Measurements from ENCODE around the gene SMCO3. TPM values are rescaled to one million over a fixed set of nuclear protein-coding genes. Genes with fewer than 3 reads are reported as not detected.
A peak's percentile ranks its signal among the peaks of the same experiment; 100 is the strongest.

Gene SMCO3
- total and polyA plus RNA-seq, 2 of the 13 experiments (the other 11 are each of a cell fraction or from before 2014, with no cell fraction given): 0.29 to 0.42 TPM

GRCh38 chr12:14769969-14770495 is 44.0 kb downstream of the SMCO3 start (continued):
- TF ChIP-seq SOX13 (IDR thresholded peaks at IDR 0.05): no peak
- TF ChIP-seq SOX13 (CRISPR knock-in tag; conservative IDR thresholded peaks at IDR 0.05 in 1 of 2, IDR thresholded peaks at IDR 0.05 in 1 of 2): peak in 1 of 2 experiments; percentile 3; a peak in 1 of 4 replicates
- TF ChIP-seq TRIM22 (IDR thresholded peaks at IDR 0.05): no peak
- TF ChIP-seq SNAPC2 (CRISPR knock-in tag; IDR thresholded peaks at IDR 0.05): no peak; the same call in none of the 2 replicates
- no peak for TF ChIP-seq HNRNPUL1 (IDR thresholded peaks at IDR 0.05; ENCODE audit: low read depth, low read length)
- TF ChIP-seq ZSCAN20 (CRISPR knock-in tag; IDR thresholded peaks at IDR 0.05; ENCODE audit: borderline replicate concordance): 0 out of 2 replicates have a peak, but pooled peaks have one; percentile 14
- no peak; the same call in 1 of the 2 replicates for TF ChIP-seq ZNF138 (CRISPR knock-in tag; IDR thresholded peaks at IDR 0.05; ENCODE audit: low read depth)
- peak; percentile 74; the same call in 1 of the 2 replicates for TF ChIP-seq TFAP4 (IDR thresholded peaks at IDR 0.05; ENCODE audit: borderline replicate concordance, low read depth)
- peak; percentile 37; the same call in 1 of the 2 replicates for TF ChIP-seq WIZ (CRISPR knock-in tag; IDR thresholded peaks at IDR 0.05)
- no peak for TF ChIP-seq PLRG1 (conservative IDR thresholded peaks at IDR 0.05)
- no peak for TF ChIP-seq ZNF484 (CRISPR knock-in tag; IDR thresholded peaks at IDR 0.05; ENCODE audit: borderline replicate concordance, low read depth)
- no peak for TF ChIP-seq ZNF761 (CRISPR knock-in tag; conservative IDR thresholded peaks at IDR 0.05)
- no peak for TF ChIP-seq MEIS2 (CRISPR knock-in tag; IDR thresholded peaks at IDR 0.05)
- TF ChIP-seq ZNF33A (CRISPR knock-in tag; IDR thresholded peaks at IDR 0.05; ENCODE audit: borderline replicate concordance): no peak
- TF ChIP-seq DR1 (CRISPR knock-in tag; IDR thresholded peaks at IDR 0.05): no peak; the same call in 1 of the 2 replicates
- TF ChIP-seq TEF (CRISPR knock-in tag; IDR thresholded peaks at IDR 0.05): no peak; the same call in 1 of the 2 replicates
- TF ChIP-seq ETV5 (CRISPR knock-in tag; IDR thresholded peaks at IDR 0.05; ENCODE audit: borderline replicate concordance): no peak; the same call in 1 of the 2 replicates
- TF ChIP-seq ZNF790 (CRISPR knock-in tag; IDR thresholded peaks at IDR 0.05; ENCODE audit: borderline replicate concordance): no peak
- TF ChIP-seq ZNF414 (CRISPR knock-in tag; IDR thresholded peaks at IDR 0.05): no peak
- no peak for TF ChIP-seq THYN1 (CRISPR knock-in tag; IDR thresholded peaks at IDR 0.05; ENCODE audit: borderline replicate concordance, low read depth)
- TF ChIP-seq ZNF577 (CRISPR knock-in tag; IDR thresholded peaks at IDR 0.05; ENCODE audit: borderline replicate concordance, low read depth): no peak
- TF ChIP-seq ARID2 (CRISPR knock-in tag; IDR thresholded peaks at IDR 0.05; ENCODE audit: borderline replicate concordance): 0 out of 2 replicates have a peak, but pooled peaks have one; percentile 4
- no peak; the same call in 1 of the 2 replicates for TF ChIP-seq CREB1 (IDR thresholded peaks at IDR 0.05)
- TF ChIP-seq CREB1 (CRISPR knock-in tag; IDR thresholded peaks at IDR 0.05): peak; percentile 66
- no peak for TF ChIP-seq PRMT3 (CRISPR knock-in tag; IDR thresholded peaks at IDR 0.05; ENCODE audit: borderline replicate concordance, low read depth)
